NCI-H128 (cell line): ENCODE data around the gene MEIOSIN.

Experiments used
- DNase-seq: peaks from one replicate; lab custom pipeline; 2025; ENCODE audit not compliant: unreplicated experiment; lab: John Stamatoyannopoulos, UW

Gene MEIOSIN

GRCh38 chr19:45779231-45780145 lies 46.2 kb downstream of the MEIOSIN start:
- DNase-seq: no peak

GRCh38 chr19:45780146-45780447 lies 46.9 kb downstream of the MEIOSIN start:
- no peak for DNase-seq

GRCh38 chr19:45780448-45781213 lies 47.4 kb downstream of the MEIOSIN start:
- DNase-seq: no peak

- peak; percentile 39 for DNase-seq
Measured at GRCh38 chr19:45781214-45782161, 48.2 kb downstream of the MEIOSIN start.

GRCh38 chr19:45782162-45782691 lies 49.0 kb downstream of the MEIOSIN start, which contains the start of gene DMPK:
TSS of gene DMPK (minus strand) at chr19:45782490. CDS start at chr19:45782352, 138 bp downstream.
- DNase-seq: no peak

GRCh38 chr19:45782820-45783785 lies 49.9 kb downstream of the MEIOSIN start:
- no peak for DNase-seq

- no peak for DNase-seq
Measured at GRCh38 chr19:45784096-45784495, 50.9 kb downstream of the MEIOSIN start.

- no peak for DNase-seq
Measured at GRCh38 chr19:45785097-45785496, 51.9 kb downstream of the MEIOSIN start.

GRCh38 chr19:45785781-45786532 lies 52.7 kb downstream of the MEIOSIN start:
- DNase-seq: no peak

GRCh38 chr19:45786533-45786894 lies 53.3 kb downstream of the MEIOSIN start:
- no peak for DNase-seq

- no peak for DNase-seq
Measured at GRCh38 chr19:45789035-45789786, 56.0 kb downstream of the MEIOSIN start.

- DNase-seq: no peak
Measured at GRCh38 chr19:45790942-45791341, 57.7 kb downstream of the MEIOSIN start.

GRCh38 chr19:45791744-45792469 lies 58.7 kb downstream of the MEIOSIN start:
- no peak for DNase-seq

GRCh38 chr19:45792470-45793177 lies 59.4 kb downstream of the MEIOSIN start, which contains the start of gene DMWD:
TSS of gene DMWD (minus strand) at chr19:45792845. CDS start at chr19:45792756, 89 bp downstream.
- DNase-seq: peak; percentile 98

- DNase-seq: no peak
Measured at GRCh38 chr19:45793178-45793564, 59.9 kb downstream of the MEIOSIN start.

GRCh38 chr19:45793876-45794275 lies 60.6 kb downstream of the MEIOSIN start:
- no peak for DNase-seq

- DNase-seq: no peak
Measured at GRCh38 chr19:45794627-45795026, 61.4 kb downstream of the MEIOSIN start.
